ENCODE data around the gene BMP10.

The BMP10 gene

GRCh38 chr2:68862889-68863288, 8.3 kb downstream of the BMP10 start:
- H4K20me1 ChIP-seq (ENCODE audit: insufficient read depth, low read length) = no peaks in the 10 kb centered on the region
- no peak overlapping the region for H3K27ac ChIP-seq (ENCODE audit: low read depth, low read length, poor library complexity, severe bottlenecking)
- no peaks in the 10 kb centered on the region for H3F3A ChIP-seq (ENCODE audit: insufficient read depth, low read length)
- no peaks in the 10 kb centered on the region for H3K4me1 ChIP-seq (ENCODE audit: insufficient read depth, low read length, severe bottlenecking)
- H3K36me3 ChIP-seq (ENCODE audit: insufficient read depth, low read length) = no peaks in the 10 kb centered on the region
- H3K27me3 ChIP-seq (ENCODE audit: insufficient read depth, low read length) = no peaks in the 10 kb centered on the region
- no peak overlapping the region for H3K4me3 ChIP-seq (ENCODE audit: low read depth, low read length, poor library complexity, severe bottlenecking)
- no peak overlapping the region for H3K4me2 ChIP-seq (ENCODE audit: low read length)
- H3K9me3 ChIP-seq (ENCODE audit: low read length) = no peaks in the 10 kb centered on the region
- no peaks in the 10 kb centered on the region for H3K9me2 ChIP-seq (ENCODE audit: low read depth, low read length)
- TF ChIP-seq CTCF (IDR thresholded peaks at IDR 0.05; ENCODE audit: low read length) (no peak), EZH2 (IDR thresholded peaks at IDR 0.05; ENCODE audit: borderline replicate concordance, low read length) (no peak)
- H2AFZ ChIP-seq (ENCODE audit: low read length) = no peak overlapping the region
- no peak overlapping the region for H3K9ac ChIP-seq (ENCODE audit: low read length)
- H3K79me2 ChIP-seq (ENCODE audit: insufficient read depth, low read length) = no peaks in the 10 kb centered on the region

- no peak overlapping the region for H3K9ac ChIP-seq (ENCODE audit: low read length)
- H3K27ac ChIP-seq (ENCODE audit: low read depth, low read length, poor library complexity, severe bottlenecking) = no peak overlapping the region
- no peaks in the 10 kb centered on the region for H3K79me2 ChIP-seq (ENCODE audit: insufficient read depth, low read length)
- TF ChIP-seq EZH2 (IDR thresholded peaks at IDR 0.05; ENCODE audit: borderline replicate concordance, low read length) (no peak), CTCF (IDR thresholded peaks at IDR 0.05; ENCODE audit: low read length) (no peak)
- H3K4me1 ChIP-seq (ENCODE audit: insufficient read depth, low read length, severe bottlenecking) = no peaks in the 10 kb centered on the region
- no peaks in the 10 kb centered on the region for H4K20me1 ChIP-seq (ENCODE audit: insufficient read depth, low read length)
- H3K27me3 ChIP-seq (ENCODE audit: insufficient read depth, low read length) = no peaks in the 10 kb centered on the region
- no peaks in the 10 kb centered on the region for H3F3A ChIP-seq (ENCODE audit: insufficient read depth, low read length)
- H3K4me2 ChIP-seq (ENCODE audit: low read length) = no peak overlapping the region
- H3K9me2 ChIP-seq (ENCODE audit: low read depth, low read length) = no peaks in the 10 kb centered on the region
- H3K9me3 ChIP-seq (ENCODE audit: low read length) = no peaks in the 10 kb centered on the region
- H3K36me3 ChIP-seq (ENCODE audit: insufficient read depth, low read length) = no peaks in the 10 kb centered on the region
- H3K4me3 ChIP-seq (ENCODE audit: low read depth, low read length, poor library complexity, severe bottlenecking) = no peak overlapping the region
- no peak overlapping the region for H2AFZ ChIP-seq (ENCODE audit: low read length)
Measured at GRCh38 chr2:68861330-68861729, 9.9 kb downstream of the BMP10 start.

- H3K4me1 ChIP-seq (ENCODE audit: insufficient read depth, low read length, severe bottlenecking) = no peaks in the 10 kb centered on the region
- H4K20me1 ChIP-seq (ENCODE audit: insufficient read depth, low read length) = no peaks in the 10 kb centered on the region
- no peak overlapping the region for H2AFZ ChIP-seq (ENCODE audit: low read length)
- H3F3A ChIP-seq (ENCODE audit: insufficient read depth, low read length) = no peaks in the 10 kb centered on the region
- H3K4me3 ChIP-seq (ENCODE audit: low read depth, low read length, poor library complexity, severe bottlenecking) = no peak overlapping the region
- H3K27me3 ChIP-seq (ENCODE audit: insufficient read depth, low read length) = no peaks in the 10 kb centered on the region
- no peak for TF ChIP-seq CTCF (IDR thresholded peaks at IDR 0.05; ENCODE audit: low read length)
- TF ChIP-seq EZH2 (IDR thresholded peaks at IDR 0.05; ENCODE audit: borderline replicate concordance, low read length) = no peak
- H3K4me2 ChIP-seq (ENCODE audit: low read length) = no peak overlapping the region
- H3K27ac ChIP-seq (ENCODE audit: low read depth, low read length, poor library complexity, severe bottlenecking) = no peak overlapping the region
- no peak overlapping the region for H3K9ac ChIP-seq (ENCODE audit: low read length)
- H3K9me3 ChIP-seq (ENCODE audit: low read length) = no peaks in the 10 kb centered on the region
- no peaks in the 10 kb centered on the region for H3K9me2 ChIP-seq (ENCODE audit: low read depth, low read length)
- no peaks in the 10 kb centered on the region for H3K79me2 ChIP-seq (ENCODE audit: insufficient read depth, low read length)
- no peaks in the 10 kb centered on the region for H3K36me3 ChIP-seq (ENCODE audit: insufficient read depth, low read length)
Measured at GRCh38 chr2:68860111-68860510, 11.1 kb downstream of the BMP10 start.
